GM12864 (cell line): Measurements from ENCODE around the gene CCL2.

ENCODE experiments used
- DNase-seq: peaks from one replicate; pipeline ENCODE4 v3.0.0-alpha.2; 2011; ENCODE audit warnings: low read depth
- H3K4me3 ChIP-seq: 2 replicates; pipeline ENCODE4 v1.5.1; 2011; ENCODE audit warnings: mild to moderate bottlenecking, low read depth, low read length, control low read depth
- CTCF ChIP-seq: IDR thresholded peaks from 2 replicates; pipeline ENCODE4 v1.5.1; 2011; ENCODE audit warnings: low read depth, mild to moderate bottlenecking, moderate library complexity, low read length, control low read depth, inconsistent platforms; ENCODE audit errors: missing control alignments

The CCL2 gene

GRCh38 chr17:34254651-34255380, at the start of gene CCL2:
Gene CCL2, plus strand, starts transcription at chr17:34255285. Its CDS starts 65 bp downstream, at chr17:34255350.
- no peak for DNase-seq
- no peak within 1 kb of the TSS for H3K4me3 ChIP-seq

GRCh38 chr17:34205401-34205800, 49.7 kb upstream of the CCL2 start:
- DNase-seq, result no peak
- H3K4me3 ChIP-seq, result no peak overlapping the region
- TF ChIP-seq CTCF, result no peak

More at GRCh38 chr17:34254651-34255380, at the start of gene CCL2:
- TF ChIP-seq CTCF, result no peak

- H3K4me3 ChIP-seq, result no peak overlapping the region
- no peak for DNase-seq
- no peak for TF ChIP-seq CTCF
Measured at GRCh38 chr17:34206569-34206968, 48.5 kb upstream of the CCL2 start.

GRCh38 chr17:34207572-34207971, 47.5 kb upstream of the CCL2 start:
- no peak for DNase-seq
- TF ChIP-seq CTCF, result no peak
- H3K4me3 ChIP-seq, result no peak overlapping the region

- no peak for TF ChIP-seq CTCF
- H3K4me3 ChIP-seq, result no peak overlapping the region
- no peak for DNase-seq
Measured at GRCh38 chr17:34218748-34219147, 36.3 kb upstream of the CCL2 start.

GRCh38 chr17:34219405-34219804, 35.7 kb upstream of the CCL2 start:
- H3K4me3 ChIP-seq, result no peak overlapping the region
- DNase-seq, result no peak
- TF ChIP-seq CTCF, result no peak
